Loucy (cell line): ENCODE data around the gene TRUB2.

Source experiments
- CTCF ChIP-seq: fragments of 200-600 bp; sonication (generic); conservative IDR thresholded peaks from 2 replicates; pipeline ENCODE4 v1.5.1; 2014; ENCODE audit warnings: mild to moderate bottlenecking, antibody characterized with exemption, low read length
- EZH2phosphoT487 ChIP-seq: fragments of 200-600 bp; IDR thresholded peaks from 2 replicates; pipeline ENCODE4 v1.6.1; 2018; ENCODE audit warnings: antibody characterized with exemption, mild to moderate bottlenecking, moderate library complexity, borderline replicate concordance

GRCh38 chr9:128292009-128292408 lies 30.2 kb downstream of the TRUB2 start:
- TF ChIP-seq CTCF (no peak), EZH2phosphoT487 (no peak)
